RWPE2 (cell line): ENCODE data around the gene KPNA6.

ENCODE experiments used
- ATAC-seq: fragments of 200-7000 bp; cut with Tn5 transposase; 3 replicates; pipeline ENCODE4 v1.9.1; 2021; ENCODE audit warnings: low read depth
- DNase-seq: peaks from one replicate; pipeline ENCODE4 v3.0.0-alpha.2; 2020; ENCODE audit warnings: low spot score
- H3K27ac ChIP-seq: fragments of 450-650 bp; 2 replicates; pipeline ENCODE4 v1.5.1; 2017; ENCODE audit warnings: mild to moderate bottlenecking; ENCODE audit not compliant: poor library complexity, severe bottlenecking
- H3K27me3 ChIP-seq: fragments of 250-450 bp; sonication (Bioruptor Pico); 2 replicates; pipeline ENCODE4 v1.5.1; 2021; ENCODE audit warnings: mild to moderate bottlenecking, moderate library complexity; ENCODE audit not compliant: insufficient read depth, poor library complexity, severe bottlenecking
- H3K36me3 ChIP-seq: fragments of 250-450 bp; sonication (Bioruptor Pico); 2 replicates; pipeline ENCODE4 v1.5.1; 2020; ENCODE audit warnings: low read depth, mild to moderate bottlenecking, moderate library complexity
- H3K4me1 ChIP-seq: fragments of 250-450 bp; sonication (Bioruptor Pico); 2 replicates; pipeline ENCODE4 v1.5.1; 2021; ENCODE audit warnings: mild to moderate bottlenecking, moderate library complexity; ENCODE audit not compliant: insufficient read depth, poor library complexity, severe bottlenecking
- H3K4me3 ChIP-seq: fragments of 250-450 bp; sonication (Bioruptor Pico); 2 replicates; pipeline ENCODE4 v1.5.1; 2021; ENCODE audit warnings: mild to moderate bottlenecking, moderate library complexity; ENCODE audit not compliant: severe bottlenecking
- H3K9me3 ChIP-seq: fragments of 250-450 bp; sonication (Bioruptor Pico); 2 replicates; pipeline ENCODE4 v1.5.1; 2021; ENCODE audit warnings: mild to moderate bottlenecking, moderate library complexity; ENCODE audit not compliant: severe bottlenecking
- CTCF ChIP-seq: fragments of 450-650 bp; IDR thresholded peaks from one replicate; pipeline ENCODE4 v1.5.1; 2017; ENCODE audit warnings: mild to moderate bottlenecking, moderate library complexity; ENCODE audit not compliant: poor library complexity, severe bottlenecking

Gene KPNA6

DNA sequence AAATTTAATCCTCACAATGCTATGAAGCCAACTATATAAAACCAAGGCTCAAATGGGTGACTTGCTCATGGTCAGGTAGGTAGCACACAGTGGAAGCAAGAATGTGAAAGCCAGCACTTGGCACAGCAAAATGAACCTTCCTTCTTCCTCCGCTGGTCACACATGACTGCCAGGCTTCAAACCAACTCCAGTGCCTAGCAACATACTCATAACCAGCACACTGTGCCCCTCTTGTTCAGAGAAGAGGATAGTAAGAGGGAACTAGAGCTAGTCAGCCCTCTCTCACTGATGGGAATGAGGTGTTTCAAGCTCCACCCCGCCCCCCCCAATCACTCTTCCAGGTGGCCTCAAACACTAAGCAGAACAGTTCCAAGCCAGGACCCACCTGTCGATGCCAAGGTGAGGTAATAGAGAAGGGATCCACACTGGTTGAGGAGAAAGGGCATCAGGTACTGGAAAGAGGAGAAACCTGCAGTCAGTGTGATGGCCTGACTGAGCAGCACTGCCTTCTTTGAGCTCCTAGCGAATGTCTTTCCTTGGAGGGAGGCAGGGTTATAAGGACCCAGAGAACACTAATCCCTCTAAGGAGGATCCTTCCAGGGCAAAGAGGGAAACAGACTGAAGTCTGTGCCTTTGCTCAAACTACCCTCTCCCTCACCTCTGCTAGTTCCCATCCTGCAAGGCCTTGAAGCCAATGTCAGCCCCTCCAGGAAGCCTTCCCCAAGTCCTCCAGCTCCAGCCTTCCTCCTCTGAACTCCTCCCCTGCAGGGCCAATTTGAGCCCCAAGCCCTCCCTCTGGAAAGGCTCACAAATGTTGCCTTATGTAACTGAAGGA lies 113.1 kb downstream of the KPNA6 start:
- Histone ChIP-seq H3K27ac (peak overlapping the region; percentile 51), H3K4me1 (peaks cover 9% of the 10 kb centered on the region), H3K36me3 (peaks cover 58% of the 10 kb centered on the region), H3K9me3 (no peaks in the 10 kb centered on the region), H3K4me3 (peak overlapping the region; percentile 91), H3K27me3 (no peaks in the 10 kb centered on the region)
- TF ChIP-seq CTCF: no peak
- ATAC-seq (no peak), DNase-seq (no peak)

GRCh38 chr1:32221581-32221979 lies 113.7 kb downstream of the KPNA6 start:
- Histone ChIP-seq H3K27me3 (no peaks in the 10 kb centered on the region), H3K27ac (peak overlapping the region; percentile 51), H3K4me3 (peak overlapping the region; percentile 91), H3K9me3 (no peaks in the 10 kb centered on the region), H3K4me1 (peaks cover 3% of the 10 kb centered on the region), H3K36me3 (peaks cover 56% of the 10 kb centered on the region)
- ATAC-seq: no peak
- DNase-seq: no peak
- TF ChIP-seq CTCF: no peak

DNA sequence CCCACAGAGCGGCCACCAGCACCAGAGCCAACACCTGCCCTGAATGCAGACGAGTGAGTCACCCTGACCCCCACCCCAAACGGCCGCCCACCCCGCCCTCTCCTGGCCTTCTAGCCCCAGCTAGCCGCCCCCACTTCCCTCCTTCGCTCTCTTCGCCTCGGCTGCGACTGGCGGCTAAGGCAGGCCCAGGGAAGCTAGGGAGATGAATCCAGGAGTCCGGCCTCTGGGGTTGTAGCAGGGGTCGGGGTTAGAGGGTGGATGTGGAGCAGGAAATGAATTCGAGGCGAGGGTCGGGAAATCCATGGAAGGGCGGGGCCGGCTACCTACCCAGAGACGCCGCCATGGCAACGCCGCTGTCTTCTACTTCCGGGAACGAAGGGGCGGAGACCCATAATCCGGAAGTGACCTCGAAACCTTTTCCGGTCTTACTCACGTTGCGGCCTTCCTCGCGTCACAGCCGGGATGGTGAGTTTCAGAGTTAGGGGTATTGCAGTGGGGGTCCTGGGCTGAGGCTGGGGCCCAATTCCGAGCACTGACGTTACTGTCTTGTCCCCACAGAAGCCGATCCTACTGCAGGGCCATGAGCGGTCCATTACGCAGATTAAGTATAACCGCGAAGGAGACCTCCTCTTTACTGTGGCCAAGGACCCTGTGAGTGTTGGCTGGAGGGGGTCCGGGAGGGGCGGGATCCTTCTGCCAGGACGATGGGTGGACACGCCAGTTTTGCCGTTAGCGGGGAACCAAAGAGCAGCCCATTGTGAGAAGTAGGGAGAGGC lies 114.3 kb downstream of the KPNA6 start, which contains the start of the genes EIF3I and TMEM234:
TSS of gene EIF3I (plus strand) at position 428 of the 776 bp plus-strand sequence. CDS start at position 463, 35 bp downstream.
TSS of gene TMEM234 (minus strand) at position 374 of the 776 bp plus-strand sequence. CDS start at position 343, 31 bp downstream.
- H3K4me3 ChIP-seq: peak within 1 kb of the TSS; percentile 91
- ATAC-seq: peak; percentile 90
- TF ChIP-seq CTCF: no peak
- no peaks in the 10 kb centered on the region for H3K9me3 ChIP-seq
- peak; percentile 88 for DNase-seq
- H3K36me3 ChIP-seq: peaks cover 55% of the 10 kb centered on the region
- peaks cover 3% of the 10 kb centered on the region for H3K4me1 ChIP-seq
- H3K27me3 ChIP-seq: no peaks in the 10 kb centered on the region
- H3K27ac ChIP-seq: peak within 1 kb of the TSS; percentile 51

- Histone ChIP-seq H3K4me3 (no peak overlapping the region), H3K27ac (peak overlapping the region; percentile 51), H3K27me3 (no peaks in the 10 kb centered on the region), H3K9me3 (no peaks in the 10 kb centered on the region), H3K4me1 (peaks cover 3% of the 10 kb centered on the region), H3K36me3 (peaks cover 62% of the 10 kb centered on the region)
- ATAC-seq (no peak), DNase-seq (no peak)
- TF ChIP-seq CTCF: no peak
Observed at GRCh38 chr1:32223683-32224082, 115.8 kb downstream of the KPNA6 start.
